ENCODE results near the gene TPRX1.

GRCh38 chr19:47821460-47822020 lies 17.2 kb upstream of the TPRX1 start, which contains the start of gene CRX:
- TF ChIP-seq POLR2A (IDR thresholded peaks at IDR 0.05; ENCODE audit: low read depth, low read length) (no peak), TAF1 (IDR thresholded peaks at IDR 0.05; ENCODE audit: low read depth, low read length) (no peak), POU2F2 (IDR thresholded peaks at IDR 0.05; ENCODE audit: low read depth, low read length) (no peak), PAX5 (IDR thresholded peaks at IDR 0.05; ENCODE audit: insufficient read depth, low read length, severe bottlenecking) (no peak)
